ENCODE data around the gene MIS18BP1. TPM values are rescaled to one million over a fixed set of nuclear protein-coding genes. Genes with fewer than 3 reads are reported as not detected.
"Not testable (repeated sequence)": the region's sequence is repeated elsewhere in the genome, so short reads cannot be mapped to it uniquely, and the experiment has no call there.

MIS18BP1 gene
- total RNA-seq, 1 donor from 2014 or later, result 14.6 TPM

GRCh38 chr14:45247427-45247826 is 5.6 kb downstream of the MIS18BP1 start:
- H3K4me1 ChIP-seq (ENCODE audit: control insufficient read depth in 3 of 3, insufficient read depth in 3 of 3, low read length in 3 of 3), result peaks cover 0 to 4% (median 1%) of the 10 kb centered on the region in 3 donors
- H3K27me3 ChIP-seq (ENCODE audit: control insufficient read depth in 3 of 3, insufficient read depth in 3 of 3, low read length in 3 of 3), result no peaks in the 10 kb centered on the region
- no peaks in the 10 kb centered on the region for H3K9me3 ChIP-seq (ENCODE audit: control insufficient read depth in 3 of 3, low read length in 3 of 3)
- H3K9ac ChIP-seq (ENCODE audit: low read depth in 1 of 3, low read length in 3 of 3), result no peak overlapping the region
- H3K4me3 ChIP-seq (ENCODE audit: low read length in 3 of 3), result no peak overlapping the region
- no peaks in the 10 kb centered on the region for H3K36me3 ChIP-seq (ENCODE audit: control insufficient read depth in 3 of 3, insufficient read depth in 3 of 3, low read length in 3 of 3)
- H3K27ac ChIP-seq (ENCODE audit: low read depth, low read length), result no peak overlapping the region

DNA sequence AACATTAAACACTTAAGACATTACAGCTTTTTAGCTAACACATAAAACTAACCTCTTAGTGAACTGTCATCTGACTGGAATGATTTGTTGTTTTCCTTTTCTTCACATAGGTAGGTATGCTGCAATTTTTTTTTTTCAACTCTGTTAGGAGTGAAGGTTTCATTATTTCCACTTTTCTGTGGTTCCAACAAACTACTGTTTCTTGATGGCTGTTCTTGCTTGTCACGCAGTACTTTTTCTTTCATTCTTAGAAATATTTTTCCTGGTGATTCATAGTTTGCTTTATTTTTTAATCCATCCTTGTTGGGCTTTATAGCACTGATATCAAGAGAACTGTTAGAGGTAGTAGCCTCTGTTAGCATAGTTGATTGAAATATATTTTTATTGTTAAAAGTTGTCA is 6.3 kb downstream of the MIS18BP1 start:
- no peaks in the 10 kb centered on the region for H3K9me3 ChIP-seq (ENCODE audit: control insufficient read depth in 3 of 3, low read length in 3 of 3)
- no peak overlapping the region for H3K27ac ChIP-seq (ENCODE audit: low read depth, low read length)
- no peak overlapping the region for H3K4me3 ChIP-seq (ENCODE audit: low read length in 3 of 3)
- peaks cover 0 to under 1% (median 0%) of the 10 kb centered on the region in 3 donors for H3K4me1 ChIP-seq (ENCODE audit: control insufficient read depth in 3 of 3, insufficient read depth in 3 of 3, low read length in 3 of 3)
- no peaks in the 10 kb centered on the region for H3K27me3 ChIP-seq (ENCODE audit: control insufficient read depth in 3 of 3, insufficient read depth in 3 of 3, low read length in 3 of 3)
- no peaks in the 10 kb centered on the region for H3K36me3 ChIP-seq (ENCODE audit: control insufficient read depth in 3 of 3, insufficient read depth in 3 of 3, low read length in 3 of 3)
- H3K9ac ChIP-seq (ENCODE audit: low read depth in 1 of 3, low read length in 3 of 3), result no peak overlapping the region

DNA sequence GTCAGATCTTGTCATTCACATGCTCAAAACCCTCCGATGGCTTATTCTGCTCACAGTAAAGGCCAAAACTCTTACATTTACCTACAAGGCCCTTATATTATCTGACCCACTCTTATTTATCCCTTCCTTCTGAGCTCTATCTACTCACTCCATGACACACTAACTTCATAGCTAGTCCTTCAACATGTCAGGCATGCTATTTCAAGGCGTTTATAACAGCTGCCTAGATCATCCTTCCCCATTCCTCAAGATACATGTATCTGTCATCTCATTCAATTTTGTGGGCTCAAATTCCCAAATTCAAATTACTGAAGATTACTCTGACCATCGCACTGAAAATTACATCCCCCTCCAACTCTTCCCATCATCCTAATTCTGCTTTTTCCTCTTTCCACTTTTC is 6.9 kb downstream of the MIS18BP1 start:
- H3K4me3 ChIP-seq (ENCODE audit: low read length in 3 of 3), result no peak overlapping the region
- no peaks in the 10 kb centered on the region for H3K9me3 ChIP-seq (ENCODE audit: control insufficient read depth in 3 of 3, low read length in 3 of 3)
- H3K9ac ChIP-seq (ENCODE audit: low read depth in 1 of 3, low read length in 3 of 3), result no peak overlapping the region
- H3K36me3 ChIP-seq (ENCODE audit: control insufficient read depth in 3 of 3, insufficient read depth in 3 of 3, low read length in 3 of 3), result no peaks in the 10 kb centered on the region
- no peak overlapping the region for H3K27ac ChIP-seq (ENCODE audit: low read depth, low read length)
- H3K4me1 ChIP-seq (ENCODE audit: control insufficient read depth in 3 of 3, insufficient read depth in 3 of 3, low read length in 3 of 3), result no peaks in the 10 kb centered on the region
- H3K27me3 ChIP-seq (ENCODE audit: control insufficient read depth in 3 of 3, insufficient read depth in 3 of 3, low read length in 3 of 3), result no peaks in the 10 kb centered on the region

- Histone ChIP-seq H3K36me3 (ENCODE audit: control insufficient read depth in 3 of 3, insufficient read depth in 3 of 3, low read length in 3 of 3) (no peaks in the 10 kb centered on the region), H3K27ac (ENCODE audit: low read depth, low read length) (peak overlapping the region; percentile 42), H3K9ac (ENCODE audit: low read depth in 1 of 3, low read length in 3 of 3) (no peak overlapping the region), H3K27me3 (ENCODE audit: control insufficient read depth in 3 of 3, insufficient read depth in 3 of 3, low read length in 3 of 3) (no peaks in the 10 kb centered on the region), H3K9me3 (ENCODE audit: control insufficient read depth in 3 of 3, low read length in 3 of 3) (no peaks in the 10 kb centered on the region), H3K4me1 (ENCODE audit: control insufficient read depth in 3 of 3, insufficient read depth in 3 of 3, low read length in 3 of 3) (no peaks in the 10 kb centered on the region), H3K4me3 (ENCODE audit: low read length in 3 of 3) (no peak overlapping the region)
Observed at GRCh38 chr14:45242706-45243105, 10.3 kb downstream of the MIS18BP1 start.

GRCh38 chr14:45238988-45239387 is 14.0 kb downstream of the MIS18BP1 start:
- no peaks in the 10 kb centered on the region for H3K4me1 ChIP-seq (ENCODE audit: control insufficient read depth in 3 of 3, insufficient read depth in 3 of 3, low read length in 3 of 3)
- H3K4me3 ChIP-seq (ENCODE audit: low read length in 3 of 3), result no peak overlapping the region
- no peaks in the 10 kb centered on the region for H3K27me3 ChIP-seq (ENCODE audit: control insufficient read depth in 3 of 3, insufficient read depth in 3 of 3, low read length in 3 of 3)
- H3K27ac ChIP-seq (ENCODE audit: low read depth, low read length), result no peak overlapping the region
- H3K9ac ChIP-seq (ENCODE audit: low read depth in 1 of 3, low read length in 3 of 3), result no peak overlapping the region
- H3K9me3 ChIP-seq (ENCODE audit: control insufficient read depth in 3 of 3, low read length in 3 of 3), result no peaks in the 10 kb centered on the region
- H3K36me3 ChIP-seq (ENCODE audit: control insufficient read depth in 3 of 3, insufficient read depth in 3 of 3, low read length in 3 of 3), result peaks cover 0 to 6% (median 0%) of the 10 kb centered on the region in 3 donors

GRCh38 chr14:45227566-45227965 is 25.4 kb downstream of the MIS18BP1 start:
- H3K36me3 ChIP-seq (ENCODE audit: control insufficient read depth in 3 of 3, insufficient read depth in 3 of 3, low read length in 3 of 3), result peaks cover 0 to 8% (median 0%) of the 10 kb centered on the region in 3 donors
- no peaks in the 10 kb centered on the region for H3K4me1 ChIP-seq (ENCODE audit: control insufficient read depth in 3 of 3, insufficient read depth in 3 of 3, low read length in 3 of 3)
- no peaks in the 10 kb centered on the region for H3K9me3 ChIP-seq (ENCODE audit: control insufficient read depth in 3 of 3, low read length in 3 of 3)
- no peaks in the 10 kb centered on the region for H3K27me3 ChIP-seq (ENCODE audit: control insufficient read depth in 3 of 3, insufficient read depth in 3 of 3, low read length in 3 of 3)
- H3K9ac ChIP-seq (ENCODE audit: low read depth in 1 of 3, low read length in 3 of 3), result no peak overlapping the region
- H3K4me3 ChIP-seq (ENCODE audit: low read length in 3 of 3), result no peak overlapping the region
- no peak overlapping the region for H3K27ac ChIP-seq (ENCODE audit: low read depth, low read length)

- Histone ChIP-seq H3K9ac (ENCODE audit: low read depth in 1 of 3, low read length in 3 of 3) (no peak overlapping the region), H3K9me3 (ENCODE audit: control insufficient read depth in 3 of 3, low read length in 3 of 3) (no peaks in the 10 kb centered on the region), H3K4me3 (ENCODE audit: low read length in 3 of 3) (no peak overlapping the region), H3K27ac (ENCODE audit: low read depth, low read length) (no peak overlapping the region), H3K36me3 (ENCODE audit: control insufficient read depth in 3 of 3, insufficient read depth in 3 of 3, low read length in 3 of 3) (peaks cover 0 to 4% (median 0%) of the 10 kb centered on the region in 3 donors), H3K4me1 (ENCODE audit: control insufficient read depth in 3 of 3, insufficient read depth in 3 of 3, low read length in 3 of 3) (no peaks in the 10 kb centered on the region), H3K27me3 (ENCODE audit: control insufficient read depth in 3 of 3, insufficient read depth in 3 of 3, low read length in 3 of 3) (no peaks in the 10 kb centered on the region)
Observed at GRCh38 chr14:45222485-45223262, 30.3 kb downstream of the MIS18BP1 start.

DNA sequence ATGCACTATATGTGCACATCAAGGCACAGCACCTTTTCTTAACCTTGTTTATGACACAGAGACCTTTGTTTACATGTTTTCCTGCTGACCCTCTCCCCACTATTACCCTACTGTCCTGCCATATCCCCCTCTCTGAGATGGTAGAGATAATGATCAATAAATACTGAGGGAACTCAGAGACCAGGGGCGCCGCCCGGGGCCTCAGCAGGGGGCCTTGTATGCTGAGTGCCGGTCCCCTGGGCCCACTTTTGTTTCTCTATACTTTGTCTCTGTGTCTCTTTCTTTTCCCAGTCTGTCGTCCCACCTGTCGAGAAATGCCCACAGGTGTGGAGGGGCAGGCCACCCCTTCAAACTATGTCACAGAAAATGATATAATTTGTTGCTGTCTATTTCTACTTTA is 38.7 kb downstream of the MIS18BP1 start:
- not testable (repeated sequence) for H3K4me1 ChIP-seq (ENCODE audit: control insufficient read depth in 3 of 3, insufficient read depth in 3 of 3, low read length in 3 of 3); H3K9ac ChIP-seq (ENCODE audit: low read depth in 1 of 3, low read length in 3 of 3); H3K4me3 ChIP-seq (ENCODE audit: low read length in 3 of 3); H3K27me3 ChIP-seq (ENCODE audit: control insufficient read depth in 3 of 3, insufficient read depth in 3 of 3, low read length in 3 of 3); H3K9me3 ChIP-seq (ENCODE audit: control insufficient read depth in 3 of 3, low read length in 3 of 3); H3K27ac ChIP-seq (ENCODE audit: low read depth, low read length)
- H3K36me3 ChIP-seq (ENCODE audit: control insufficient read depth in 3 of 3, insufficient read depth in 3 of 3, low read length in 3 of 3), result peaks cover 0 to 14% (median 6%) of the 10 kb centered on the region in 3 donors

DNA sequence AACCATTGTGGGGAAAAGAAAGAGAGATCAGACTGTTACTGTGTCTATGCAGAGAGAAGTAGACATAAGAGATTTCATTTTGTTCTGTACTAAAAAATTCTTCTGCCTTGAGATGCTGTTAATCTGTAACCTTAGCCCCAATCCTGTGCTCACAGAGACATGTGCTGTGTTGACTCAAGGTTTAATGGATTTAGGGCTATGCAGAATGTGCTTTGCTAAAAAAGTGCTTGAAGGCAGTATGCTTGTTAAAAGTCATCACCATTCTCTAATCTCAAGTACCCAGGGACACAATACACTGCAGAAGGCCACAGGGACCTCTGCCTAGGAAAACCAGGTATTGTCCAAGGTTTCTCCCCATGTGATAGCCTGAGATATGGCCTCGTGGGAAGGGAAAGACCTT is 39.3 kb downstream of the MIS18BP1 start:
- H3K4me3 ChIP-seq (ENCODE audit: low read length in 3 of 3); H3K27ac ChIP-seq (ENCODE audit: low read depth, low read length); H3K9me3 ChIP-seq (ENCODE audit: control insufficient read depth in 3 of 3, low read length in 3 of 3); H3K4me1 ChIP-seq (ENCODE audit: control insufficient read depth in 3 of 3, insufficient read depth in 3 of 3, low read length in 3 of 3); H3K27me3 ChIP-seq (ENCODE audit: control insufficient read depth in 3 of 3, insufficient read depth in 3 of 3, low read length in 3 of 3); H3K9ac ChIP-seq (ENCODE audit: low read depth in 1 of 3, low read length in 3 of 3): not testable (repeated sequence)
- peaks cover 0 to 16% (median 6%) of the 10 kb centered on the region in 3 donors for H3K36me3 ChIP-seq (ENCODE audit: control insufficient read depth in 3 of 3, insufficient read depth in 3 of 3, low read length in 3 of 3)

GRCh38 chr14:45212231-45212630 is 40.8 kb downstream of the MIS18BP1 start:
- H3K4me1 ChIP-seq (ENCODE audit: control insufficient read depth in 3 of 3, insufficient read depth in 3 of 3, low read length in 3 of 3), result no peaks in the 10 kb centered on the region
- no peak overlapping the region for H3K4me3 ChIP-seq (ENCODE audit: low read length in 3 of 3)
- no peaks in the 10 kb centered on the region for H3K9me3 ChIP-seq (ENCODE audit: control insufficient read depth in 3 of 3, low read length in 3 of 3)
- no peak overlapping the region for H3K27ac ChIP-seq (ENCODE audit: low read depth, low read length)
- H3K27me3 ChIP-seq (ENCODE audit: control insufficient read depth in 3 of 3, insufficient read depth in 3 of 3, low read length in 3 of 3), result no peaks in the 10 kb centered on the region
- peaks cover 0 to 12% (median 6%) of the 10 kb centered on the region in 3 donors for H3K36me3 ChIP-seq (ENCODE audit: control insufficient read depth in 3 of 3, insufficient read depth in 3 of 3, low read length in 3 of 3)
- no peak overlapping the region for H3K9ac ChIP-seq (ENCODE audit: low read depth in 1 of 3, low read length in 3 of 3)
